Ishikawa (cell line): Measurements from ENCODE around the gene ZNF830.

Experiments used
- CEBPB ChIP-seq: IDR thresholded peaks from 2 replicates; pipeline ENCODE4 v1.6.1; 2012
- CREB1 ChIP-seq: IDR thresholded peaks from 2 replicates; pipeline ENCODE4 v1.6.1; 2012; ENCODE audit warnings: low read depth
- EGR1 ChIP-seq: IDR thresholded peaks from 2 replicates; pipeline ENCODE4 v1.6.1; 2012
- EP300 ChIP-seq: IDR thresholded peaks from 2 replicates; pipeline ENCODE4 v1.6.1; 2012; ENCODE audit warnings: borderline replicate concordance
- FOXM1 ChIP-seq: IDR thresholded peaks from 2 replicates; pipeline ENCODE4 v1.6.1; 2012; ENCODE audit warnings: low read depth, borderline replicate concordance
- MAX ChIP-seq: IDR thresholded peaks from 2 replicates; pipeline ENCODE4 v1.6.1; 2012
- NFIC ChIP-seq: IDR thresholded peaks from 2 replicates; pipeline ENCODE4 v1.6.1; 2012
- RAD21 ChIP-seq: IDR thresholded peaks from 2 replicates; pipeline ENCODE4 v1.6.1; 2012; ENCODE audit warnings: low read depth
- REST ChIP-seq: IDR thresholded peaks from 2 replicates; pipeline ENCODE4 v1.6.1; 2012; ENCODE audit warnings: low read depth, mild to moderate bottlenecking
- TAF1 ChIP-seq: IDR thresholded peaks from 2 replicates; pipeline ENCODE4 v1.6.1; 2012; ENCODE audit warnings: low read depth, mild to moderate bottlenecking
- TCF12 ChIP-seq: IDR thresholded peaks from 2 replicates; pipeline ENCODE4 v1.6.1; 2012; ENCODE audit warnings: low read depth
- TEAD4 ChIP-seq: IDR thresholded peaks from 2 replicates; pipeline ENCODE4 v1.6.1; 2012
- USF1 ChIP-seq: IDR thresholded peaks from 2 replicates; pipeline ENCODE4 v1.6.1; 2012
- YY1 ChIP-seq: IDR thresholded peaks from 2 replicates; pipeline ENCODE4 v1.6.1; 2012; ENCODE audit warnings: low read depth
- ZBTB7A ChIP-seq: IDR thresholded peaks from 2 replicates; pipeline ENCODE4 v1.6.1; 2012; ENCODE audit warnings: low read depth

Gene ZNF830

GRCh38 chr17:34926661-34927060, 34.7 kb upstream of the ZNF830 start:
- TF ChIP-seq TEAD4, result no peak

GRCh38 chr17:34930283-34930682, 31.1 kb upstream of the ZNF830 start:
- no peak for TF ChIP-seq EP300
- no peak for TF ChIP-seq MAX
- no peak for TF ChIP-seq USF1
- TF ChIP-seq TEAD4, result no peak

- TF ChIP-seq TCF12 (no peak), RAD21 (no peak), REST (no peak), EGR1 (no peak), ZBTB7A (no peak), CEBPB (no peak), USF1 (no peak), YY1 (no peak), FOXM1 (no peak), TEAD4 (no peak), CREB1 (no peak), TAF1 (no peak), EP300 (no peak), MAX (no peak), NFIC (no peak)
Measured at GRCh38 chr17:34958438-34958837, 2.9 kb upstream of the ZNF830 start.

GRCh38 chr17:34974179-34974578, 12.8 kb downstream of the ZNF830 start:
- TF ChIP-seq MAX, result no peak
- no peak for TF ChIP-seq NFIC
- TF ChIP-seq FOXM1, result no peak
- no peak for TF ChIP-seq EP300
- no peak for TF ChIP-seq TCF12
- TF ChIP-seq RAD21, result no peak
- no peak for TF ChIP-seq CEBPB

GRCh38 chr17:34974794-34975785, 13.8 kb downstream of the ZNF830 start:
- TF ChIP-seq FOXM1, result no peak
- no peak for TF ChIP-seq NFIC
- TF ChIP-seq EGR1, result no peak
- no peak for TF ChIP-seq TEAD4
- TF ChIP-seq EP300, result no peak
- TF ChIP-seq ZBTB7A, result no peak
- TF ChIP-seq USF1, result no peak
- no peak for TF ChIP-seq CREB1
- TF ChIP-seq TCF12, result no peak
- no peak for TF ChIP-seq CEBPB
- TF ChIP-seq REST, result no peak
- TF ChIP-seq MAX, result no peak
- TF ChIP-seq TAF1, result no peak
- no peak for TF ChIP-seq YY1
- TF ChIP-seq RAD21, result no peak
